ENCODE data around the gene TACR2.

Gene TACR2

DNA sequence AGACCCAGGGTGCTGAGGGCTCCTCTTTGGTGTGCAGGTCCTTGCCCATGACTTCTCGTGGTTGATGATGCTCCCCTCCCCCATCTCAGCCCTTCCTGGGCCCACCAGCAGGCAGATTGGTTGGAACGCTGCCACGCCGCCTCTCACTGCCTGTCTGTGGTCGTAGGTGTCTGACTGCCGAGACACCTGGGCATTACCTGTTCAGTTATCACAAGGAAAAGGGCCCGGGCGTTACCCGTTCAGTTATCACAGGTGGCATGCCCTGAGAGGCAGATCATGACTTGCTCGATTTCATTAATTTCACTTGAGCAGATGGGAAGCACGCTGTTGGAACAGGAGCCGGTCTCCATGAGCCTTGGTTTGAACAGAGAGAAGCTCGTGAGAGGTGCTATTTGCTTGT, 42.5 kb downstream of the TACR2 start:
- no peak for DNase-seq (ENCODE audit: low read depth)
- in situ Hi-C loops (cut with HindIII; ENCODE audit: low sequenced_read_pairs): no loop called here
- TF ChIP-seq, protein P1, sequence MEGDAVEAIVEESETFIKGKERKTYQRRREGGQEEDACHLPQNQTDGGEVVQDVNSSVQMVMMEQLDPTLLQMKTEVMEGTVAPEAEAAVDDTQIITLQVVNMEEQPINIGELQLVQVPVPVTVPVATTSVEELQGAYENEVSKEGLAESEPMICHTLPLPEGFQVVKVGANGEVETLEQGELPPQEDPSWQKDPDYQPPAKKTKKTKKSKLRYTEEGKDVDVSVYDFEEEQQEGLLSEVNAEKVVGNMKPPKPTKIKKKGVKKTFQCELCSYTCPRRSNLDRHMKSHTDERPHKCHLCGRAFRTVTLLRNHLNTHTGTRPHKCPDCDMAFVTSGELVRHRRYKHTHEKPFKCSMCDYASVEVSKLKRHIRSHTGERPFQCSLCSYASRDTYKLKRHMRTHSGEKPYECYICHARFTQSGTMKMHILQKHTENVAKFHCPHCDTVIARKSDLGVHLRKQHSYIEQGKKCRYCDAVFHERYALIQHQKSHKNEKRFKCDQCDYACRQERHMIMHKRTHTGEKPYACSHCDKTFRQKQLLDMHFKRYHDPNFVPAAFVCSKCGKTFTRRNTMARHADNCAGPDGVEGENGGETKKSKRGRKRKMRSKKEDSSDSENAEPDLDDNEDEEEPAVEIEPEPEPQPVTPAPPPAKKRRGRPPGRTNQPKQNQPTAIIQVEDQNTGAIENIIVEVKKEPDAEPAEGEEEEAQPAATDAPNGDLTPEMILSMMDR (IDR thresholded peaks at IDR 0.05; ENCODE audit: low read depth, low read length, missing control alignments): no peak
- H3K4me3 ChIP-seq (ENCODE audit: low read depth, low read length): no peak overlapping the region

DNA sequence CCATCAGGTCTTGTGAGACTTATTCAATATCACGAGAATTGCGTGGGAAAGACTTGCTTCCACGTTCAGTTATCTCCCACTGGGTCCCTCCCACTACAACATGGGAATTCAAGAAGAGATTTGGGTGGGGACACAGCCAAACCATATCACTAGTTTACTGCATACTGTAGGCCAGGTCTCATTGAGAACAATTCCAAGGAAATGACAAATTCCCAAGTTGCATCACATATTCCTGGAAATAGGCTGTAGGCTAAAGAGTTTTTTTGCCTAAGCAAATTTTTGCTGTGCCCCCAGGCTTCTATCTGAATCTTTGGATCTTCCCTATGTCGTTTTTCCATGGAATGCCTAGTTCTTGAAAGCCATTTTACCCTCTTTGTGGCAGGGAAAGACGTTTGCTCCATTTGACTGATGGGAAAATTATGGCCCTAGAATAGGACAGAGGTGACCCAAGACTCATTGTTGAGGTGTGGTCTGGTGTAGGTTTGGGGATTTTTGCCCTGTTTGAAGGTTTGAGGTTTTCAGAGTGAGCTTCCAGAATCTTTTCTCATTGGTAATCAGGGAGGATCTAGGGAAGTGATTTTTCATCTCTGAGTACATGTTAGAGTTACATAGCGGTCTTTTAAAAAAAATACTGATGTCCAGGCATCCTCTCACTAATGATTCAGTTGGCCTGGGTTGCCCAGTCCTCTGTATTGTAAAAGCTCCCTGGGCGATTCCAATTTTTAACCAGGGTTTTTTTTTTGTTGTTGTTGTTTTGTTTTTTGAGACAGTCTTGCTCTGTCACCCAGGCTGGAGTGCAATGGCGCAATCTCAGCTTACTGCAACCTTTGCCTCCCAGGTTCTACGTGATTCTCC, 44.4 kb downstream of the TACR2 start:
- no peak overlapping the region for H3K4me3 ChIP-seq (ENCODE audit: low read depth, low read length)
- TF ChIP-seq, protein P1 (IDR thresholded peaks at IDR 0.05; ENCODE audit: low read depth, low read length, missing control alignments): no peak
- no peak for DNase-seq (ENCODE audit: low read depth)
- in situ Hi-C loops (cut with HindIII; ENCODE audit: low sequenced_read_pairs): no loop called here

DNA sequence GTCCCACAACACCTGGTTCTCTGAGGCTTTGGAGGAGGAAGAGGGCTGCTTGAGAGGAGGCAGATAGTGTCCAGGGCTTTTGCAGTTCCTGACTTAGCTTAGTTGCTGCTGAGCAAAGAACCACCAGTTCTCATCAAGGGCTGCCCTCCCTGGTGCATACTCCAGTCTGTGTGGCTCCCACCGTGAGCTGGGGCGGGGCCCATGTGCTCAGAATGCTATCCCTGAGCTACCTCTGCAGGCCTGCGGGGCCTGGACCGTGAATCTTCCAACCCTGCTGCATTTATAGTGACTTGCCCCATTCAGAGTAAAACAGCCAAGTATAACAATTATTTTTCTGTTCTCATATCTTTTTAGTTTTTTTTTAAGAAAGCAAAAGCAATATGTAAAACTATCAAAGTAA, 49.2 kb downstream of the TACR2 start:
- H3K4me3 ChIP-seq (ENCODE audit: low read depth, low read length): no peak overlapping the region
- TF ChIP-seq, protein P1 (IDR thresholded peaks at IDR 0.05; ENCODE audit: low read depth, low read length, missing control alignments): no peak
- in situ Hi-C loops (cut with HindIII; ENCODE audit: low sequenced_read_pairs): no loop called here
- DNase-seq (ENCODE audit: low read depth): no peak

DNA sequence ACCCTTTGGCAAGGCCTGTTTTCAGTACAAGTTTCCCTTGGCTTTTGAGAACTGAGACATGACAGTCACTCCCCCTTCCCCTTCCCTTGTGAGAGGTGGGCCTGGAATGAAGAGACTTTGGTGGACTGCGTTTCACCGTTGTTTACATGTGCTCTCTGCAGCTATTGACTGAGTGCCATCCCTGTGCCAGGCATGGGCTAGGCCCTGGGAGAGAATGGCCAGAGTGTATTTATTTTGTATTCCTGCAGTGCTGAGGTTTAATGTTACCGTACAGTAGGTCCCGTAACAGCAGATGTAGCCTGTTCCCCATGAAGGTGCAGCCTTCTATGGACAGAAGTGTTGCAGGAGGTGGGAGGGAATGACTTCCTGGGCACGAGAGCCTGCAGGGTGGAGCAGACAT, 50.0 kb downstream of the TACR2 start:
- DNase-seq (ENCODE audit: low read depth): no peak
- no peak overlapping the region for H3K4me3 ChIP-seq (ENCODE audit: low read depth, low read length)
- TF ChIP-seq, protein P1 (IDR thresholded peaks at IDR 0.05; ENCODE audit: low read depth, low read length, missing control alignments): no peak
- in situ Hi-C loops (cut with HindIII; ENCODE audit: low sequenced_read_pairs): no loop called here

DNA sequence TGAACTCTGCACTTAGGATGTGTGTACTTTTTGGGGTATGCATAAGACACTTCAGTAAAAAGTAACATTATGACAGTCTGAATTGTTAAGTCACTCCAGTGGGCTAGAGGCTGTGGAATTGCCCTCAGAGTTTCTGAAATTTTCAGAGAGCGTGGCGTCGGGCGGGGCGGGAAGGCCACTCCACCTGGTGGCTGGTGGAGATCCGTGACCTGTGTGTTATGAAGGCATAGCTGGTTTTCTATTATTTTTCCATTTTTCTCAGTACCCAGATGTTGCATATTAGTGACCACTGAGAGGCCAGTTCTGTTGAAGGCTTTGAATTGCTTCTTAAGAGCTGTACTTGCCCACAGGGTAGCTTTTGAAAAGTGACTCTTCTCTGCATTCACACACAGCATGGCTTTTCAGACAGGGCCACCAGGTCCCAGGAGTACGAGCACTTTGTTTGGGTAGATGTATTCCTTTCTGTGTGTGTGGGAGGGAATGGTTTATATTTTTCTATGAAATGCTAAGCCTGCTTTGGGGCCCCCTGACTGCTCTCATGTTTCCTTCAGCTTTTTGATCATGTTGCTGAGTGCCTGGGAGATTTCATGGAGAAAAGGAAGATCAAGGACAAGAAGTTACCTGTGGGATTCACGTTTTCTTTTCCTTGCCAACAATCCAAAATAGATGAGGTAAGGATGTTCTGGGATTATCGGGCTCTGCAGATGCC, 52.3 kb downstream of the TACR2 start:
- TF ChIP-seq, protein P1 (IDR thresholded peaks at IDR 0.05; ENCODE audit: low read depth, low read length, missing control alignments): no peak
- H3K4me3 ChIP-seq (ENCODE audit: low read depth, low read length): no peak overlapping the region
- no peak for DNase-seq (ENCODE audit: low read depth)
- in situ Hi-C loops (cut with HindIII; ENCODE audit: low sequenced_read_pairs): no loop called here

DNA sequence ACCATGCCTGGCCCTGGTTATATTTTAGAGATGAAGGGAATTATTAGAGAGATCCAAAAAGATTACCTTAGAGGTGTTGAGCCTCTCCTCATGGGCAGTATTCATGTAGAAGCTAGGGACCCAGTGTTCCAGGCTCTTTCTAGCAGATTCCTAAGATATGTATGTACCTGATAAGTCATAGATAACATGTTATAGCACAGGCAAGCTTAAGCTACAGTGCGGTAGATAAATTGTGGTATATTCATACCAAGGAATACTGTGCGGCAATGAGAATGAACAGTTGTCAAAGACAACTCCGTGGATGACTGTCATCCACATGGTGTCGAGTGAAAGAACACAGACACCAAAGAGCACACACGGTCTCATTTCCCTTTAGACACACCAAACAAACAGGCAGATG, 53.1 kb downstream of the TACR2 start:
- no peak overlapping the region for H3K4me3 ChIP-seq (ENCODE audit: low read depth, low read length)
- in situ Hi-C loops (cut with HindIII; ENCODE audit: low sequenced_read_pairs): no loop called here
- DNase-seq (ENCODE audit: low read depth): no peak
- TF ChIP-seq, protein P1 (IDR thresholded peaks at IDR 0.05; ENCODE audit: low read depth, low read length, missing control alignments): no peak

Data from astrocyte of the cerebellum (primary cell).